ENCODE data around the gene ARID1B. TPM values are rescaled to one million over a fixed set of nuclear protein-coding genes. Genes with fewer than 3 reads are reported as not detected.

ARID1B gene
- total RNA-seq, 1 experiment from 2014 or later, result 63.9 TPM

GRCh38 chr6:157025437-157025836, 248.3 kb downstream of the ARID1B start:
- no peak for TF ChIP-seq CTCF (IDR thresholded peaks at IDR 0.05; ENCODE audit: unreplicated experiment)
- BruUV-seq (replicated peaks), result no TSS peak
- ChIA-PET CTCF (no interaction called here), POLR2A (no interaction called here)
- DNase-seq (ENCODE audit: unreplicated experiment), result no peak
- Mint-ChIP-seq H3K27ac (ENCODE audit: low read depth, unreplicated experiment) (no peak overlapping the region), H3K4me1 (ENCODE audit: insufficient read depth, unreplicated experiment) (peaks cover 13% of the 10 kb centered on the region), H3K36me3 (ENCODE audit: insufficient read depth, unreplicated experiment) (peaks cover 16% of the 10 kb centered on the region), H3K27me3 (ENCODE audit: insufficient read depth, unreplicated experiment) (no peaks in the 10 kb centered on the region), H3K4me3 (ENCODE audit: unreplicated experiment) (no peak overlapping the region), H3K9me3 (ENCODE audit: unreplicated experiment) (peaks cover 8% of the 10 kb centered on the region)
- intact Hi-C loops (cut with micrococcal nuclease), result no loop called here

GRCh38 chr6:157029980-157030690, 253.0 kb downstream of the ARID1B start:
- no TSS peak for BruUV-seq (replicated peaks)
- Mint-ChIP-seq H3K27me3 (ENCODE audit: insufficient read depth, unreplicated experiment) (no peaks in the 10 kb centered on the region), H3K27ac (ENCODE audit: low read depth, unreplicated experiment) (peak overlapping the region; percentile 24), H3K9me3 (ENCODE audit: unreplicated experiment) (peaks cover 8% of the 10 kb centered on the region), H3K36me3 (ENCODE audit: insufficient read depth, unreplicated experiment) (peaks cover 6% of the 10 kb centered on the region), H3K4me1 (ENCODE audit: insufficient read depth, unreplicated experiment) (peaks cover 27% of the 10 kb centered on the region), H3K4me3 (ENCODE audit: unreplicated experiment) (peak overlapping the region; percentile 4)
- POLR2A ChIA-PET, result interaction anchor here (0.6 to 1.6 kb wide), 11 partner anchors 9 to 1715 kb away, joined by 3 to 6 read pairs (median 4); no protein-coding TSS in a partner anchor
- CTCF ChIA-PET, result no interaction called here
- no peak for TF ChIP-seq CTCF (IDR thresholded peaks at IDR 0.05; ENCODE audit: unreplicated experiment)
- DNase-seq (ENCODE audit: unreplicated experiment), result peak; percentile 87
- intact Hi-C loops (cut with micrococcal nuclease), result loop anchor here (5.0 kb wide), 2 partner anchors 77 to 468 kb away; no protein-coding TSS in a partner anchor

GRCh38 chr6:157030755-157031154, 253.6 kb downstream of the ARID1B start:
- peaks cover 6% of the 10 kb centered on the region for H3K36me3 Mint-ChIP-seq (ENCODE audit: insufficient read depth, unreplicated experiment)
- CTCF ChIA-PET, result no interaction called here
- intact Hi-C loops (cut with micrococcal nuclease), result loop anchor here (5.0 kb wide), 2 partner anchors 77 to 468 kb away; no protein-coding TSS in a partner anchor
- no peak overlapping the region for H3K4me3 Mint-ChIP-seq (ENCODE audit: unreplicated experiment)
- POLR2A ChIA-PET, result interaction anchor here (1.2 to 4.6 kb wide), 2 partner anchors 8 to 163 kb away, joined by 3 to 122 read pairs; no protein-coding TSS in a partner anchor
- H3K27me3 Mint-ChIP-seq (ENCODE audit: insufficient read depth, unreplicated experiment), result no peaks in the 10 kb centered on the region
- H3K9me3 Mint-ChIP-seq (ENCODE audit: unreplicated experiment), result peaks cover 8% of the 10 kb centered on the region
- peaks cover 27% of the 10 kb centered on the region for H3K4me1 Mint-ChIP-seq (ENCODE audit: insufficient read depth, unreplicated experiment)
- no TSS peak for BruUV-seq (replicated peaks)
- no peak overlapping the region for H3K27ac Mint-ChIP-seq (ENCODE audit: low read depth, unreplicated experiment)
- no peak for DNase-seq (ENCODE audit: unreplicated experiment)
- TF ChIP-seq CTCF (IDR thresholded peaks at IDR 0.05; ENCODE audit: unreplicated experiment), result no peak

- TF ChIP-seq CTCF (IDR thresholded peaks at IDR 0.05; ENCODE audit: unreplicated experiment), result no peak
- Mint-ChIP-seq H3K27ac (ENCODE audit: low read depth, unreplicated experiment) (no peak overlapping the region), H3K4me1 (ENCODE audit: insufficient read depth, unreplicated experiment) (peaks cover 27% of the 10 kb centered on the region), H3K4me3 (ENCODE audit: unreplicated experiment) (peak overlapping the region; percentile 72), H3K27me3 (ENCODE audit: insufficient read depth, unreplicated experiment) (no peaks in the 10 kb centered on the region), H3K36me3 (ENCODE audit: insufficient read depth, unreplicated experiment) (peaks cover 1% of the 10 kb centered on the region), H3K9me3 (ENCODE audit: unreplicated experiment) (peaks cover 8% of the 10 kb centered on the region)
- CTCF ChIA-PET, result interaction anchor here (0.6 to 1.6 kb wide), 4 partner anchors 14 to 154 kb away, joined by 3 to 5 read pairs (median 4); no protein-coding TSS in a partner anchor
- intact Hi-C loops (cut with micrococcal nuclease), result loop anchor here (5.0 kb wide), 2 partner anchors 74 to 471 kb away; no protein-coding TSS in a partner anchor
- DNase-seq (ENCODE audit: unreplicated experiment), result no peak
- POLR2A ChIA-PET, result interaction anchor here (0.6 to 4.6 kb wide), 9 partner anchors 10 to 312 kb away, joined by 3 to 122 read pairs (median 12); partner anchors contain the start of gene ARID1B
- BruUV-seq (replicated peaks), result no TSS peak
Measured at GRCh38 chr6:157032923-157033322, 255.7 kb downstream of the ARID1B start.

All from MCF 10A (cell line).